ENCODE measurements around the gene MFAP5. TPM values are rescaled to one million over a fixed set of nuclear protein-coding genes. Genes with fewer than 3 reads are reported as not detected.

MFAP5 gene
- total RNA-seq, 1 donor from 2014 or later = not detected

- Mint-ChIP-seq H3K9me3 (no peaks in the 10 kb centered on the region), H3K27me3 (ENCODE audit: insufficient read depth) (peaks cover 31% of the 10 kb centered on the region), H3K36me3 (ENCODE audit: low read depth) (no peaks in the 10 kb centered on the region), H3K4me1 (ENCODE audit: low read depth) (no peaks in the 10 kb centered on the region), H3K27ac (no peak overlapping the region), H3K4me3 (no peak overlapping the region)
- DNase-seq (ENCODE audit: low spot score) = no peak
- intact Hi-C loops (cut with micrococcal nuclease) = no loop called here
Measured at GRCh38 chr12:8689681-8690080, 27.1 kb upstream of the MFAP5 start.

- no peaks in the 10 kb centered on the region for H3K4me1 Mint-ChIP-seq (ENCODE audit: low read depth)
- H3K27ac Mint-ChIP-seq = no peak overlapping the region
- no peak for DNase-seq (ENCODE audit: low spot score)
- H3K27me3 Mint-ChIP-seq (ENCODE audit: insufficient read depth) = peaks cover 31% of the 10 kb centered on the region
- no peaks in the 10 kb centered on the region for H3K9me3 Mint-ChIP-seq
- H3K4me3 Mint-ChIP-seq = no peak overlapping the region
- intact Hi-C loops (cut with micrococcal nuclease) = no loop called here
- H3K36me3 Mint-ChIP-seq (ENCODE audit: low read depth) = no peaks in the 10 kb centered on the region
Measured at GRCh38 chr12:8687846-8688601, 25.4 kb upstream of the MFAP5 start.

GRCh38 chr12:8685051-8685450 lies 22.4 kb upstream of the MFAP5 start:
- no peak for DNase-seq (ENCODE audit: low spot score)
- Mint-ChIP-seq H3K36me3 (ENCODE audit: low read depth) (no peaks in the 10 kb centered on the region), H3K27ac (no peak overlapping the region), H3K27me3 (ENCODE audit: insufficient read depth) (peaks cover 15% of the 10 kb centered on the region), H3K4me3 (no peak overlapping the region), H3K4me1 (ENCODE audit: low read depth) (no peaks in the 10 kb centered on the region), H3K9me3 (no peaks in the 10 kb centered on the region)
- intact Hi-C loops (cut with micrococcal nuclease) = no loop called here

GRCh38 chr12:8681129-8681884 lies 18.7 kb upstream of the MFAP5 start:
- Mint-ChIP-seq H3K9me3 (no peaks in the 10 kb centered on the region), H3K36me3 (ENCODE audit: low read depth) (no peaks in the 10 kb centered on the region), H3K27ac (no peak overlapping the region), H3K4me1 (ENCODE audit: low read depth) (no peaks in the 10 kb centered on the region), H3K27me3 (ENCODE audit: insufficient read depth) (peaks cover 12% of the 10 kb centered on the region), H3K4me3 (no peak overlapping the region)
- intact Hi-C loops (cut with micrococcal nuclease) = no loop called here
- no peak for DNase-seq (ENCODE audit: low spot score)

GRCh38 chr12:8680533-8680932 lies 17.9 kb upstream of the MFAP5 start:
- Mint-ChIP-seq H3K27me3 (ENCODE audit: insufficient read depth) (peaks cover 12% of the 10 kb centered on the region), H3K9me3 (no peaks in the 10 kb centered on the region), H3K36me3 (ENCODE audit: low read depth) (no peaks in the 10 kb centered on the region), H3K4me3 (no peak overlapping the region), H3K27ac (no peak overlapping the region), H3K4me1 (ENCODE audit: low read depth) (no peaks in the 10 kb centered on the region)
- intact Hi-C loops (cut with micrococcal nuclease) = no loop called here
- no peak for DNase-seq (ENCODE audit: low spot score)

- Mint-ChIP-seq H3K27me3 (ENCODE audit: insufficient read depth) (peaks cover 5% of the 10 kb centered on the region), H3K9me3 (no peaks in the 10 kb centered on the region), H3K4me3 (no peak overlapping the region), H3K27ac (no peak overlapping the region), H3K4me1 (ENCODE audit: low read depth) (no peaks in the 10 kb centered on the region), H3K36me3 (ENCODE audit: low read depth) (no peaks in the 10 kb centered on the region)
- intact Hi-C loops (cut with micrococcal nuclease) = no loop called here
- DNase-seq (ENCODE audit: low spot score) = no peak
Measured at GRCh38 chr12:8678661-8679111, 16.1 kb upstream of the MFAP5 start.

- Mint-ChIP-seq H3K36me3 (ENCODE audit: low read depth) (no peaks in the 10 kb centered on the region), H3K9me3 (no peaks in the 10 kb centered on the region), H3K4me3 (no peak overlapping the region), H3K4me1 (ENCODE audit: low read depth) (no peaks in the 10 kb centered on the region), H3K27me3 (ENCODE audit: insufficient read depth) (peaks cover 6% of the 10 kb centered on the region), H3K27ac (no peak overlapping the region)
- no peak for DNase-seq (ENCODE audit: low spot score)
- intact Hi-C loops (cut with micrococcal nuclease) = no loop called here
Measured at GRCh38 chr12:8677362-8677761, 14.7 kb upstream of the MFAP5 start.

- no peaks in the 10 kb centered on the region for H3K36me3 Mint-ChIP-seq (ENCODE audit: low read depth)
- intact Hi-C loops (cut with micrococcal nuclease) = no loop called here
- H3K27ac Mint-ChIP-seq = no peak overlapping the region
- DNase-seq (ENCODE audit: low spot score) = no peak
- H3K4me3 Mint-ChIP-seq = no peak overlapping the region
- H3K4me1 Mint-ChIP-seq (ENCODE audit: low read depth) = no peaks in the 10 kb centered on the region
- peaks cover 8% of the 10 kb centered on the region for H3K27me3 Mint-ChIP-seq (ENCODE audit: insufficient read depth)
- no peaks in the 10 kb centered on the region for H3K9me3 Mint-ChIP-seq
Measured at GRCh38 chr12:8676651-8677050, 14.0 kb upstream of the MFAP5 start.

- no peaks in the 10 kb centered on the region for H3K4me1 Mint-ChIP-seq (ENCODE audit: low read depth)
- no peak overlapping the region for H3K27ac Mint-ChIP-seq
- intact Hi-C loops (cut with micrococcal nuclease) = no loop called here
- DNase-seq (ENCODE audit: low spot score) = no peak
- H3K36me3 Mint-ChIP-seq (ENCODE audit: low read depth) = no peaks in the 10 kb centered on the region
- H3K4me3 Mint-ChIP-seq = no peak overlapping the region
- peaks cover 4% of the 10 kb centered on the region for H3K27me3 Mint-ChIP-seq (ENCODE audit: insufficient read depth)
- no peaks in the 10 kb centered on the region for H3K9me3 Mint-ChIP-seq
Measured at GRCh38 chr12:8675591-8676036, 13.0 kb upstream of the MFAP5 start.

GRCh38 chr12:8672381-8672780 lies 9.8 kb upstream of the MFAP5 start:
- no peaks in the 10 kb centered on the region for H3K4me1 Mint-ChIP-seq (ENCODE audit: low read depth)
- intact Hi-C loops (cut with micrococcal nuclease) = no loop called here
- no peak overlapping the region for H3K4me3 Mint-ChIP-seq
- no peaks in the 10 kb centered on the region for H3K36me3 Mint-ChIP-seq (ENCODE audit: low read depth)
- H3K9me3 Mint-ChIP-seq = no peaks in the 10 kb centered on the region
- no peak for DNase-seq (ENCODE audit: low spot score)
- H3K27ac Mint-ChIP-seq = no peak overlapping the region
- peaks cover 16% of the 10 kb centered on the region for H3K27me3 Mint-ChIP-seq (ENCODE audit: insufficient read depth)

GRCh38 chr12:8668441-8668840 lies 5.8 kb upstream of the MFAP5 start:
- no peak overlapping the region for H3K27ac Mint-ChIP-seq
- H3K36me3 Mint-ChIP-seq (ENCODE audit: low read depth) = no peaks in the 10 kb centered on the region
- DNase-seq (ENCODE audit: low spot score) = no peak
- H3K4me1 Mint-ChIP-seq (ENCODE audit: low read depth) = no peaks in the 10 kb centered on the region
- peaks cover 24% of the 10 kb centered on the region for H3K27me3 Mint-ChIP-seq (ENCODE audit: insufficient read depth)
- H3K4me3 Mint-ChIP-seq = no peak overlapping the region
- intact Hi-C loops (cut with micrococcal nuclease) = no loop called here
- no peaks in the 10 kb centered on the region for H3K9me3 Mint-ChIP-seq

GRCh38 chr12:8667270-8667669 lies 4.6 kb upstream of the MFAP5 start:
- Mint-ChIP-seq H3K36me3 (ENCODE audit: low read depth) (no peaks in the 10 kb centered on the region), H3K4me3 (no peak overlapping the region), H3K9me3 (no peaks in the 10 kb centered on the region), H3K4me1 (ENCODE audit: low read depth) (no peaks in the 10 kb centered on the region), H3K27ac (no peak overlapping the region), H3K27me3 (ENCODE audit: insufficient read depth) (peaks cover 22% of the 10 kb centered on the region)
- intact Hi-C loops (cut with micrococcal nuclease) = no loop called here
- no peak for DNase-seq (ENCODE audit: low spot score)

- intact Hi-C loops (cut with micrococcal nuclease) = no loop called here
- Mint-ChIP-seq H3K27ac (no peak overlapping the region), H3K4me1 (ENCODE audit: low read depth) (no peaks in the 10 kb centered on the region), H3K9me3 (no peaks in the 10 kb centered on the region), H3K4me3 (no peak overlapping the region), H3K27me3 (ENCODE audit: insufficient read depth) (peaks cover 24% of the 10 kb centered on the region), H3K36me3 (ENCODE audit: low read depth) (no peaks in the 10 kb centered on the region)
- DNase-seq (ENCODE audit: low spot score) = no peak
Measured at GRCh38 chr12:8665759-8666158, 3.1 kb upstream of the MFAP5 start.

Data from activated T-helper 1 cell treated with anti-CD3 and anti-CD28 coated beads, Interleukin-12 subunit alpha, Interleukin-12 subunit beta, Interleukin-2, Interleukin-4 antibody, amounts not matched to agents 30 ng/mL and 10 ng/mL and 1 ng/mL, durations not matched to agents 14 hours and 24 hours and 36 hours (primary cell).